HG03354 (cell line): ENCODE results near the gene MRPL17.
A peak's percentile ranks its signal among the peaks of the same experiment; 100 is the strongest.
"Not testable (repeated sequence)": the region's sequence is repeated elsewhere in the genome, so short reads cannot be mapped to it uniquely, and the experiment has no call there.

ENCODE experiments used
- ATAC-seq: cut with Tn5 transposase; IDR thresholded peaks from one replicate; pipeline ENCODE4 v1.9.1; 2021; ENCODE audit warnings: mild to moderate bottlenecking; ENCODE audit not compliant: unreplicated experiment, poor library complexity, severe bottlenecking

The MRPL17 gene

GRCh38 chr11:6682936-6683861 lies at the start of gene MRPL17:
Gene MRPL17, minus strand, starts transcription at chr11:6683340. Its CDS starts 44 bp downstream, at chr11:6683296.
- peak; percentile 94 for ATAC-seq

DNA sequence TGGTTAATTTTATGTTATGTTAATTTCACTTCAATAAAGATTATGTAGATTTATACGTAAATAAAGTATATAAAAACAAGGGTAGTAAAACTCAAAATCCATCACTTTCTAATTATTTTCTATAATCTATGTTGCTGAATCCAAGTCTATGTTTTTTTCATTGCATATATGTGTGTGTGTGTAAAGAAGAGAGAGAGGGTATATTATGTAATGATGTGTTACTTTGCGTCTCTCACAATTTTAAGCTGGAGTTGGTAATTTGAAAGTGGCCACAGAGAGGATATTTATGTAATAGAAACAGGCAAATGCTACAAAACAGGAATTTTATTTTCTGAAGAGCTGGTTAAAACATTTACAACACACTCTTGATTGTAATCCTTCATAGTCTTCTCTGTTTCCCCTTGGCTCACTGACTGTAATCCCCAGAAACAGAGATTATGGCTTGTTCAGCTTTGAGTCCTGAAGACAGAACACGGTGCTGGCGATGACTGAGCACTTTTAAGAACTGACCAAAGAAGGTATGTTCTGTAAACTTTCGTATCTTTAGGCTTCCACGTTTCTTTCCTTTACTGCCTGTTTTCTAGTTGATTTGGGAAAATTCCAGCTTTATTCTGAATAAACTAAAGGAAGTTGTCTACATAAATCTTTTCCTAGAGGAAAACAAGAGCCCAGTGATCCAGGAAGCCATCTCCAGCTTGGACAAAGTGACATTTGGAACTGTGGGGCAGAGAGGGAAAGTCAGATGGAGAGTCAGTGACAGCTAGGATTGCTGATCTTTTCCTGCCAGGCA lies 45.0 kb upstream of the MRPL17 start:
- ATAC-seq: no peak

DNA sequence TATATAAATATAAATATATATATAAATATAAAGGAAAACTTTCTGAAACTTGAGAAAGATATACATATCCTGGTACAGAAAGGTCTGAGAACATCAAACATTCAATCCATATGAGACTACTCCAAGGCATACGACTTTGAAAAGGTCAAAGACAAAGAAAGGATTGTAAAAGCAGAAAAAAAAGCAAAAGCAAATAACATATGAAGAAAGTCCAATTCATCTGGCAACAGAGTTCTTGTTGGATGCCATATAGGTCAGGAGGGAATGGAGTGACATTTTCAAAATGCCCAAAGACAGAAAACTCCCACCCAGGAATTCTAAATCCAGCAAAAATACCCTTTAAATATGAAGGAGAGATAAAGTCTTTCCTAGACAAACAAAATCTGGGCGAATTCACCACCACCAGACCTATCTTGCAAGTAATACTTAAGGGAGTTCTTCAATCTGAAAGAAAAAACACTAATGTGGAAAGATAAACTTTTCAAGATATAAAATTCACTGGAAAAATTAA lies 42.3 kb upstream of the MRPL17 start:
- ATAC-seq: no peak

DNA sequence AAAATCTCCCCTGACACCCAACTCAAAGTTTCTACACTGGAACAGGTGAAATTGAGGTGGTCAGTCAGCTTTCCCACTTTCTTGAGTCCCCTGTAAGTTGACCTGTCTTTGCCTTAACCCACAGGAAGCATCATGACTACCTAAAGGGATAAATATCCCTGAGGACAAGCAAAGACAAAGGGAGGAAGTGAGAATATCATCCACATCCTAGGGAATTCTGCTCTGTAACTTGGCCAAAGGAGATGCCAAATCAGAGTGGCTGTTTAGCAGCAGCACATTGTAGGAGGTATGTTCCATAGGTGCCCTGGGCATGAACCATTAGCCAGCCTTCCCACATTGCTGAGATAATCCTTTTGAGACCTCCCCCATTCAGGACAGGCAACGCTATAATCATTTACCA lies 40.9 kb upstream of the MRPL17 start:
- ATAC-seq: no peak

DNA sequence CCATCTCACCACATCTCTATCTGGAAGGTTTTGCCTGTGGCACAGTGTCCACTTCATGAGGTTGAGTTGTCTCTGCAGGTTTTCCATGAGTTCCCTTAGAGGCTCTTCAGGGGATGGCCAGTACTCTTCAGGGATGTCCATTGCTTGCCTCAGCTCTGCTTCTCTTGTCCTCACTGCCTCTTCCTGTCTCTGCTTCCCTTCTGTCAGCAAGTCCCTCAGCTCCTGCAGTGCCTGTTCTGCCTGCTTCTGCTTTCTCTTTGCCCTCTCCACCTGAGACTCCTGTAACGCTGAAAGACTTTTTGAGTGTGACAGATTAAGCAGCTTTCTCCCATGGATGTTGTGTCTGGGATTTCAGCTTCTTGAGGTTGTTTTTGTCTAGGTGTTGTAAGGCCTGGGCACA lies 38.2 kb upstream of the MRPL17 start:
- ATAC-seq: no peak

DNA sequence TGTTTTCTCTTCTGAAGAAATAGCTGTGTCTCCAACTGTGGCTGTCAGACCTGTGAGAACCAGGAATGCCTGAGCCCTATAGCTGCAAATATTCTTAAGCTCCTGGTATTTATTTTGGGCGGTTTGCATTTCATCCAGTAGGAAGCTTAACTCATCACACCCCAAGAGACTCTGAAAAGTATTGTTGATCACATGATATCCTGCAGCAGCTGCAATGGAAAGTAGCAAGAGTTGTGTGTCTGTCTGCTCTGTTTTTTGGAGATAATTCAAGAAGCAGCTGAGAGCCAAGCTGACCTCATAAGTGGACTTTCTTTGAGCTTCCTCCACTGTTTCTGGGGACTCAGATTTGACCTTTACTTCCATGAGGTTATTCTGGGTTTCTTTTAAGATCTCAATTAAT lies 36.4 kb upstream of the MRPL17 start:
- no peak for ATAC-seq

- ATAC-seq: no peak
Measured at GRCh38 chr11:6717426-6717825, 34.3 kb upstream of the MRPL17 start.

- ATAC-seq: not testable (repeated sequence)
Measured at GRCh38 chr11:6711552-6711951, 28.4 kb upstream of the MRPL17 start.

- no peak for ATAC-seq
Measured at GRCh38 chr11:6708876-6709275, 25.7 kb upstream of the MRPL17 start.

DNA sequence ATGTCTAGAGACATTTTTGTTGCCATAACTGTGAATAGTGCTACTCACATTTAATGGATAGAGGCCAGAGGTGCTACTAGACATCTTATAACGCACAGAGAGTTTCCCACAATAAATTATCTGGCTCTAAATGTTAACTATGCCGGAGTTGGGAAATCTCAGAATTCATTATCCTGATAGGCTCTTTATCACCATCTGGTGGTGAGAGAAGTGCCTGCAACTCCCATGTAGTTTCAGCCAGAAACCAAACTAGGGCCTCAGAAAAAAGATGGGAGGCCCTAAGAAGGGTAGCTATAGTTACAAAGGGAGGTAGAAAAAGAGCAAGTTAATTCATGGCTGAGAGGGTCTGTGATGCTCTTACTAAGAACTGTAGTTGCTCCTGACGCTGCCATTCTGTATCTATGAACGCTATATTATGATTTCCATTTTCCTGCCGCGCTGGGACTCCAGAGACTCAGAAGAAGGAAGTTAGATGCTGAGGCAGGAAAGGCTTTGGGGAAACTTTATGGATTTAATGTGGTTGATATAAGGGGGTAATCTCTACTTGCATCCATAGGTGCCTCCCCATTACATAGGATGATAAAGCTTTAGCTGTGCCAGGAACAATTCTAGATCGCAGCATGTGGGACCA lies 22.9 kb upstream of the MRPL17 start:
- ATAC-seq: peak; percentile 70

DNA sequence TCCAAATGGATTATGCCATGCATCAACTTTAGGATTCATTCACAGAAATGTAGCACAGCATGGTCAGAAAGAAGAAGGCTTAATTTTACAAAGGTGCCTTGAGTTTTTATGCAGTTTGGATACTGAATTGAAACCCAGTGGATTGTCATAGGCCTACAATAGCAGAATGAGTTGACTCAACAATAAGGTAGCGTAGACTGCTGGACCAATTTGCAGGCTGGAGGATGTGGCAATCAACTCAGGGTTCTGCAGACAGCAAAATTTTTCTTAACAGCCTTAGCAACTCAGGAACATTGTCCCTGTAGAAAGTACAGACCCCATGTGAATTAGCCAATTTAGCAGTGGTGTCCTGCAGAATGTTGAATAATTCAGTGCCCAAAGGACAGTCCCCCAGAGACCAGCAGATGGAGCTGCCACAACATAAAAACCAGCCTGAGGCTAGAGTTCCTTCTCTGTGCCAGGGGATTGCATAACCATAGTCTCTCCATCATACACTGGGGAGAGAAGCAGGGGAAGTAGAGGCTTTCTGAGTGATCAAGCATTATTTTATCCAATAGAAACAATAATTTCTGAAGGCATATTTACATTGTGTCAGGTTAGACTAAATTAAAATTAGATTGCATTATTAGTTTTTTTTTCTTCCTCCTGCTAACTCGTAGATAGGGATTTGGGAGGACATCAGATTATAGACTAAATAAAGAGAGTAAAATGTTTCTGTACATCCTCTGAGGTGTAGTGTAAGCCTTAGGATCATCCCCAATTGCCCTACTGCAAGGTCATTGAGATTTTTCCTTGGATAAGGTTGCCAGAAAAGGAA lies 20.3 kb upstream of the MRPL17 start:
- peak; percentile 56 for ATAC-seq

GRCh38 chr11:6701955-6702354 lies 18.8 kb upstream of the MRPL17 start:
- ATAC-seq: not testable (repeated sequence)

DNA sequence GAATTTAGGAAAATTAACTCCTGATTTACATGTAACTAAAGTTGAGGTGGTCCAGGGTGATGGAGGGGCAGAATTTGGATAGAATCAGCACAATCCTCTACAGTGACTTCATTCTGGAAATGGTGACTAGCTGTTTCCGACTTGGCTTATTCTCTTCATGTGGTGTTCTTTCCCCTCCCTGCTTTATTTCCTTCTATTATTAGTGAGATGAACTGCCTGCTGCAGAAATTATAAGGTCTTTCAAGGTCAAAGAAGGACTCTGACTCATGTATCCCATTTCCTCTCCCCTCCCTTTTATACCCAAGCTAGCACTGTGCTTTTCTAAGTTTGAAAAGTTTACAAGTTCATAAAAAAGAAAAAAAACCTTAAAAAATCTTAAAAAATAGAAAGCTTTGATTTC lies 12.2 kb upstream of the MRPL17 start:
- ATAC-seq: no peak

DNA sequence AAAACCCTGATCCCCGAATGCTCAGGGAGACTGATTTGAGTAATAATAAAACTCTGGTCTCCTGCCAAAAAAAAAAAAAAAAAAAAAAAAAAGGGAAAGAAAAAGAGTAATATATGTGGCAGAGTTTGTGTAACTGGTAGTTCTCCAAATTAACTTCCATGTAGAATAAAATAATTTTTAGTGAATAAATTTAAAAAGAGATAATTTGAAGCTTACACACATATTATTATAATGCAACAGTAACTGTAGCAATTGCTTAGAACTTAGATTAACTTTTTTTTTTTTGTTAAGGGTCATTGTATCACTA lies 11.0 kb upstream of the MRPL17 start:
- no peak for ATAC-seq

GRCh38 chr11:6693342-6694228 lies 10.4 kb upstream of the MRPL17 start:
- no peak for ATAC-seq

- ATAC-seq: no peak
Measured at GRCh38 chr11:6692128-6692527, 9.0 kb upstream of the MRPL17 start.

DNA sequence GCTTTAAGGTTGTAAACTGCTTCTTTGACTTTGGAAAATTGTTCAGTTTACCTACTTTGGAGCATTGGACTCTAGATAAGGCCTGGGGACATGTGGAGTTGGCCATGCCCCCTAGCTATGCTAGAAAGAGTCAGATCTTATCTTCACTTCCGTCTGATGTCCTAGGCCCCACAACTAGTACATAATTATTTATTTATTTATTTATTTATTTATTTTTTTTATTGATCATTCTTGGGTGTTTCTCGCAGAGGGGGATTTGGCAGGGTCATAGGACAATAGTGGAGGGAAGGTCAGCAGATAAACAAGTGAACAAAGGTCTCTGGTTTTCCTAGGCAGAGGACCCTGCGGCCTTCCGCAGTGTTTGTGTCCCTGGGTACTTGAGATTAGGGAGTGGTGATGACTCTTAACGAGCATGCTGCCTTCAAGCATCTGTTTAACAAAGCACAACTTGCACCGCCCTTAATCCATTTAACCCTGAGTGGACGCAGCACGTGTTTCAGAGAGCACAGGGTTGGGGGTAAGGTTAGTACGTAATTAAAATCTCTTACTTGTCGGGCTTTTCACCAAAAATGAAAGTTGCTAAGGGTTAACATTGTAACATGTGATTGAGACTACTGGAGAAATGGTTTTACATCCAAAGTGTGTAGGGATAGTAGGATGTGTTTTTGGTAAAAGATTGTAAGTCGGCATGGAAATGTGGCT lies 7.4 kb upstream of the MRPL17 start:
- not testable (repeated sequence) for ATAC-seq

GRCh38 chr11:6687876-6688275 lies 4.7 kb upstream of the MRPL17 start:
- ATAC-seq: no peak
